GM21737 (cell line): ENCODE results near the gene ULK1.

Source experiments
- ATAC-seq: cut with Tn5 transposase; IDR thresholded peaks from one replicate; pipeline ENCODE4 v1.9.1; 2021; ENCODE audit warnings: mild to moderate bottlenecking, moderate library complexity; ENCODE audit not compliant: unreplicated experiment

The ULK1 gene

DNA sequence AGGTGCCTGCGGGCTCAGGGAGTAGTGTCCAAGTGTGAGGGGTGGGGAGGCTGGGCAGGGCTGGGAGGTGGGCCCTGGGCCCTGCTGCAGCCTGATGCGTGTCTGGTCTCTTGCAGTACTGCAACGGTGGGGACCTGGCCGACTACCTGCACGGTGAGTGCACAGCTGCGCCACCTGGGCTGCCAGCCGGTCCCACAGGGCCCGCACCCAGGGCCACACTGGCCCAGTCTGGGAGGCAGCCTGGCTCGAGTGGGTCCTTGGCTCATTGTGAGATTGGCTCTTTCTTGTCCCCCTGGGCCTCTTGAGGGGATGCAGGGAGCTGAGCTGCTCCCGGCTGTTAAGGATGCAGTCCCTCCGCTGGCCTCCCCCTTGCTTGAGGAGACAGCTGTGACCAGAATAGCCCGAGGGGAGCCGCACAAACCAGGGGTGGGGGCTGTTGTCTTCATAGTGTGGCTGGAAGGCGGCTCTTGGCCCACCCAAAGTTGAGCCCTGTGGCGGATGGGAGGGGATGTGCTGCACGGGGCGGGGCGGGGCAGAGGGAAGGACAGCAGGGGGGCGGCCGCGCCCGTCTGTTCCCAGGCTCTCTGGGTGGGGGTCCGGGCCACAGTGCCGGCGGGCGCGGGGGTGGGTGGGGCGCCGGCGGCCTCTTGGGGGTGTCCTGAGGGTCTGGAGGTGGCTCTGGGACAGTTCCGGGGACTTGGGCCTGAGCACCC, 13.1 kb downstream of the ULK1 start:
- ATAC-seq, result no peak

DNA sequence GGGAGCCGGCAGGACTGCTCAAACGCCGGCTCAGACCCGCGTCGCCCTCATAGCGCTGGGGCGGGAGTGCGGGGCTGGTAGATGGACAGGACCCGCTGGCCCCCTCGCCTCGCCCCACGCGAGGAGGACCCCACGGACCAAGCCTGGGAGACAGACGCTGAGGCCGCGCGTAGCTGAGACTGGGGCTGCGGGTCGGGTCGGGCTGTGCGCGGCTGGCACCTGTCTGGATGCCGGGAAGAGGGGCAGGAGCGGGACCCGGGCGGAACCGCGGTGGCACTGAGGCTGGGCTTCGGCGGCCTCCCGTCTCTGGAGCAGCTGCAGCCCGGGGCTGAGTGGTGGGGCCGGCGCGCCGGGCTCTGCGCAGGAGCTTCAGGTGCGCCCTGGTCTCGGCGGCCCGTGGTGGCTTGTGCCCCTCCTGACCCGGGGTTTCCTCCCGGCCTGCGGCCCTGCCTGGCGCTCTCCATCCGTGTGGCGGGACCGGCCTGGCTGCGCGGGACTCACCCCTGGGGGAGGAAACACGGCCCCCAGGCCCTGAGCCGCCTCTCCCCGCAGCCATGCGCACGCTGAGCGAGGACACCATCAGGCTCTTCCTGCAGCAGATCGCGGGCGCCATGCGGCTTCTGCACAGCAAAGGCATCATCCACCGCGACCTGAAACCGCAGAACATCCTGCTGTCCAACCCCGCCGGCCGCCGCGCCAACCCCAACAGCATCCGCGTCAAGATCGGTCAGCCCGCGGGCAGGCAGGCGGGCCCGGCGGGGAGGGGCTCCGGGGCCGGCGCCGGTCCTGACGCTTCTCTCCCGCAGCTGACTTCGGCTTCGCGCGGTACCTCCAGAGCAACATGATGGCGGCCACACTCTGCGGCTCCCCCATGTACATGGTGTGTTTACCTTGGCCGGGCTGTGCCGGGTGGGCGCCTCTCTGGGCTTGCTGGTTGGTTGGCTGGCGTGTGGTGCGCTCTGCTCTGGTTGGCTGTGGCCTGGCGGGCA, 14.0 kb downstream of the ULK1 start:
- no peak for ATAC-seq

DNA sequence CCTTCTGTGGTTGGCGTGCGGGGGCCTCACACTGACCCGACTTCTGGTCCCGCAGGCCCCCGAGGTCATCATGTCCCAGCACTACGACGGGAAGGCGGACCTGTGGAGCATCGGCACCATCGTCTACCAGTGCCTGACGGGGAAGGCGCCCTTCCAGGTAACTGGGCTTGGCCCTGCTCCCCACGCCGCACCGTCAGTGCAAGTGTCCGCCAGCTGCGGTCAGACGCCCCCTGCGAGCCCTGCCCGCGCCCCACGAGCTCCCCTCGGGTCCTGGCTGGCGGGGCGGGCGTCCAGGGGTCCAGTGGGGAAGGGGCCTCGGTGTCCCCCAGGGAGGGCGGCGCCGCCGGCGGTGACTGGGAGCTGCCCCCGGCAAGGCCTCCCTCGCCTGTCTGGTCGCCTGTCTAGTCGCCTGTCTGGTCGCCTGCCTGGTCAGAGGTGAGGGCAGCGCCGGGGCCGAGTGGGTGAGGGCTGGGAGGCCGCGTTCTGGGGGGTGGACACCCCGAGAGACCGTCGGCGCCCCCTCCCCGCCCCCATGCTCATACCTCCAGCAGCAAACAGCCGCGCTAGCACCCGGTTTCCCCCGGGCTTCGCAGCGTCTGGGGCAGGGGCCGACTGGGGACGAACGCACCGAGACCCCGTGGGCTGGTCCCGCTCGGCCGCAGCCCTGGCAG, 14.8 kb downstream of the ULK1 start:
- no peak for ATAC-seq

DNA sequence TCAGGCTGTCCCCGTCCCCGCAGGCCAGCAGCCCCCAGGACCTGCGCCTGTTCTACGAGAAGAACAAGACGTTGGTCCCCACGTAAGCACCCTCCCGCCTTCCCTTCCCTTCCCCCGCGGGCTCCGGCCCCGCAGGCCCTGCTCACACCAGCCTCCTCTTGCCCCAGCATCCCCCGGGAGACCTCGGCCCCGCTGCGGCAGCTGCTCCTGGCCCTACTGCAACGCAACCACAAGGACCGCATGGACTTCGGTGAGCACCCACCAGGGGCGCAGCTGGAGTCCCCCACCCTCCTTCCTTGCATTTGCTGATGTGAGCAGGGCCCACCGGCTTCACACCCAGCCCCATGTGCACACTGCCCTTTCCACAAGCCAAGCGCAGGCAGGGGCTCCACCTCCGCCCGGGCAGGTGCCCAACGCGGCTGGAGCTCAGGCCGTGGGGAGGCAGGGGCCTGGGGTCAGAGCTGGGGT, 15.4 kb downstream of the ULK1 start:
- no peak for ATAC-seq

DNA sequence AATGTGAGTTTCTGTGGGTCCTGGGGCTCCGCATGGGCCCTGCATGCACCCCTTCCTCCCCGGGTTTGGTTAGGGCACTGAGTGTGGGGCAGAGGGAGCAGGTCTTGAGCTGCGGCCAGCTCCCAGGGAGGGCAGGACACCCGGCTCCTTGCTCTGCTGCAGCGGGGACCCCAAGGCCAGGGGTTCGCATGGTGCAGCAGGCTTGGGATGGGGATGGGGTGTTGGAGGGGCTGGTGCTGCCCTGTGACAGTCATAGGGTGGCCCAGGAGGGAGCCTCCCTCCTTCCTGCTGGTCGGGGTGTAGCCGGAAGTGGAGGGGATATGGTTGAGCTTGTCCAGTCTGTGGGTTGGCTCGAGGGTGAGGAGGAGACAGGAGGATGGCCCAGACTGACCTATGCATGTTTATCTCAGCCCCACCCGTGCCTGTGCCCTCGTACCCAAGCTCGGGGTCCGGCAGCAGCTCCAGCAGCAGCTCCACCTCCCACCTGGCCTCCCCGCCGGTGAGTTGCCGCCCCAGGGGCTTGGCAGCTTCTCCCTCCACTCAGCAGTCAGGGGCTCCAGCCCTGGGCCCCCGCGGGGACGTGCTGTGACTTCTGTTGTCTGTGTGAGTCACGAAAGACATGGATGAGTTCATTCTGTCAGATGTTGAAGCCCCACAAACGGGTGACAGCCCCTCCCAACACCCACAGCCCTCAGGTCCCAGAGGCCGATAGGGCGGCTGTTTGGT, 16.0 kb downstream of the ULK1 start:
- no peak for ATAC-seq

GRCh38 chr12:131911028-131911650, 16.7 kb downstream of the ULK1 start:
- no peak for ATAC-seq

DNA sequence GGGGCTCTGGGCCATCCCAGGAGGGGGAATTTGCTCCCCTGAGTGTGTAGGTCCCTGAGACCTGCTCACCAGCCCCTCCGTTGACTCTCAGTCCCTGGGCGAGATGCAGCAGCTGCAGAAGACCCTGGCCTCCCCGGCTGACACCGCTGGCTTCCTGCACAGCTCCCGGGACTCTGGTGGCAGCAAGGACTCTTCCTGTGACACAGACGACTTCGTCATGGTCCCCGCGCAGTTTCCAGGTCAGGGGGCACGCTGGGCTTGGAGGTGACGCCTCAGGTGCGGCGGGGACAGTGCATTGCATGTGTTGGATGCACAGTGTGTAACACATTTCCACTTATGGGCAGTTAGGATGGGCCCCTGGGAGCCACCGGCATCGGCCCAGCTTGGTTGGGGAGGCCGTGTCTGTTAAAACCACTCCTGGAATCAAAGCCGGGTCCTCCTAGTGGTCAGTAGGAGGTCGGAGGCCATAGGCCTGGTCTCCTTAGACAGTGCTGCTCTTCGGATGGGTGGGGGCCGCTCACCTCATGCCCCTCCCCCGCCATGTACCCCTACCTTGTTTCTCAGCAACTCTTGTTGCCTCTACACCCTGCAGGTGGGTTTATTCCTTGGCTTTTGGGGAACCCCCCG, 17.5 kb downstream of the ULK1 start:
- ATAC-seq, result no peak

- no peak for ATAC-seq
These were observed 18.3 kb downstream of the ULK1 start for GRCh38 chr12:131912518-131913274.

GRCh38 chr12:131913666-131914065, 19.2 kb downstream of the ULK1 start:
- no peak for ATAC-seq

DNA sequence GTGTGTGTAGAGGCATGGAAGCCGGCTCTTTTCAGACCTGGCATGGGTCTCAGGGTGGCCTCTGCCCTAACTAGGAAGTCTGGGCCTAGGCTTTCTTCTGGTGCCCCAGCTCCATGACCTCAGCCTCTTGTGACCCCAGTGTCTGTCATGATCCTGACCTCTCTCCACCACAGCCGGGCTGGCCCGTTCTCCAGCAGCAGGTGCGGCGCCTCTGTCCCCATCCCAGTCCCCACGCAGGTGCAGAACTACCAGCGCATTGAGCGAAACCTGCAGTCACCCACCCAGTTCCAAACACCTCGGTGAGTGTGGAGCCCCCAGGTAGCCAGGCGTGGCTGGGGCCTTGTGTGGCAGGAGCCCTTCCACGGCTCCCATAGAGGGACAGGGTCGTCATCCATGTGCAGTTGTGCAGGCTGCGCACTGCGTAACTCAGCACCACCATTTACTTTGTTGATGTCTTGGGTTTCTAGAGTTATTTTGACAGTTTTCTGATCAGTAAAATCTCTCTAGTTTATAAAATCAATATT, 19.8 kb downstream of the ULK1 start:
- ATAC-seq, result no peak

GRCh38 chr12:131915000-131915689, 20.7 kb downstream of the ULK1 start:
- no peak for ATAC-seq

DNA sequence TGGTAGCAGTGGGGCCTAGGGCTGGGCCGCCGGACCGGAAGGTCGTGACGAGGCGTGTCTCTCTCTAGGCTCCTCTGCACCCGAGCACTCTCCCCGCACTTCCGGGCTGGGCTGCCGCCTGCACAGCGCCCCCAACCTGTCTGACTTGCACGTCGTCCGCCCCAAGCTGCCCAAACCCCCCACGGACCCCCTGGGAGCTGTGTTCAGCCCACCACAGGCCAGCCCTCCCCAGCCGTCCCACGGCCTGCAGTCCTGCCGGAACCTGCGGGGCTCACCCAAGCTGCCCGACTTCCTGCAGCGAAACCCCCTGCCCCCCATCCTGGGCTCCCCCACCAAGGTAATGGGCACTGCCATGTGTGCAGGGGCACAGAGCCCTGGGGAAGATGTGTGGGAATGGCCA, 21.4 kb downstream of the ULK1 start:
- no peak for ATAC-seq

- ATAC-seq, result no peak
These were observed 22.1 kb downstream of the ULK1 start for GRCh38 chr12:131916306-131917138.

GRCh38 chr12:131917139-131917710, 22.8 kb downstream of the ULK1 start:
- ATAC-seq, result no peak

- no peak for ATAC-seq
These were observed 23.4 kb downstream of the ULK1 start for GRCh38 chr12:131917711-131918306.

DNA sequence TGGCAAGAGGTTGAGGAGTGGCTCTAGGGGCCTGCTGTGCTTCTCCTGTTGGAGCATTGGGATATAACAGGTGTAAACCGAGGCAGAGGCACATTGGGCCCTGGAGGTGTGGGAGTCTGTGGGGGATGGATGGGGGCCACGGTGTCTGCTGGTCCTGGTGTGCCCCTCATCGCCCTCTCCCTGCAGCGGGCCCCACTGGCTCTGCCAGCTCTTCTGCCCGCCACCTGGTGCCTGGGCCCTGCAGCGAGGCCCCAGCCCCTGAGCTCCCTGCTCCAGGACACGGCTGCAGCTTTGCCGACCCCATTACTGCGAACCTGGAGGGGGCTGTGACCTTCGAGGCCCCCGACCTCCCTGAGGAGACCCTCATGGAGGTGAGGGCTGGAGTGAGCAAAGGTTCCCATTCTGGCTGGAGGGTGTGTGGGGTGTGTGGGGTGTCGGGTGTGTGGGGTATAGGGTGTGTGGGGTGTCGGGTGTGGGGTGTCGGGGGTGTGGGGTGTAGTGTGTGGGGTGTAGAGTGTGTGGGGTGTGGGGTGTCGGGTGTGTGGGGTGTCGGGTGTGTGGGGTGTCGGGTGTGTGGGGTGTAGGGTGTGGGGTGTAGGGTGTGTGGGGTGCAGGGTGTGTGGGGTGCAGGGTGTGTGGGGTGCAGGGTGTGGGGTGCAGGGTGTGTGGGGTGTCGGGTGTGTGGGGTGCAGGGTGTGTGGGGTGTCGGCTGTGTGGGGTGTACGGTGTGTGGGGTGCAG, 24.1 kb downstream of the ULK1 start:
- ATAC-seq, result no peak
